ENCODE measurements around the gene RNF34. TPM values are rescaled to one million over a fixed set of nuclear protein-coding genes. Genes with fewer than 3 reads are reported as not detected.
A peak's percentile ranks its signal among the peaks of the same experiment; 100 is the strongest.

The RNF34 gene, protein sequence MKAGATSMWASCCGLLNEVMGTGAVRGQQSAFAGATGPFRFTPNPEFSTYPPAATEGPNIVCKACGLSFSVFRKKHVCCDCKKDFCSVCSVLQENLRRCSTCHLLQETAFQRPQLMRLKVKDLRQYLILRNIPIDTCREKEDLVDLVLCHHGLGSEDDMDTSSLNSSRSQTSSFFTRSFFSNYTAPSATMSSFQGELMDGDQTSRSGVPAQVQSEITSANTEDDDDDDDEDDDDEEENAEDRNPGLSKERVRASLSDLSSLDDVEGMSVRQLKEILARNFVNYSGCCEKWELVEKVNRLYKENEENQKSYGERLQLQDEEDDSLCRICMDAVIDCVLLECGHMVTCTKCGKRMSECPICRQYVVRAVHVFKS
- 10 to 100 TPM; 63.8 to 63.9 TPM for total RNA-seq
- 53.9 to 95.7 reads per million in 2 donors for total RNA-seq

DNA sequence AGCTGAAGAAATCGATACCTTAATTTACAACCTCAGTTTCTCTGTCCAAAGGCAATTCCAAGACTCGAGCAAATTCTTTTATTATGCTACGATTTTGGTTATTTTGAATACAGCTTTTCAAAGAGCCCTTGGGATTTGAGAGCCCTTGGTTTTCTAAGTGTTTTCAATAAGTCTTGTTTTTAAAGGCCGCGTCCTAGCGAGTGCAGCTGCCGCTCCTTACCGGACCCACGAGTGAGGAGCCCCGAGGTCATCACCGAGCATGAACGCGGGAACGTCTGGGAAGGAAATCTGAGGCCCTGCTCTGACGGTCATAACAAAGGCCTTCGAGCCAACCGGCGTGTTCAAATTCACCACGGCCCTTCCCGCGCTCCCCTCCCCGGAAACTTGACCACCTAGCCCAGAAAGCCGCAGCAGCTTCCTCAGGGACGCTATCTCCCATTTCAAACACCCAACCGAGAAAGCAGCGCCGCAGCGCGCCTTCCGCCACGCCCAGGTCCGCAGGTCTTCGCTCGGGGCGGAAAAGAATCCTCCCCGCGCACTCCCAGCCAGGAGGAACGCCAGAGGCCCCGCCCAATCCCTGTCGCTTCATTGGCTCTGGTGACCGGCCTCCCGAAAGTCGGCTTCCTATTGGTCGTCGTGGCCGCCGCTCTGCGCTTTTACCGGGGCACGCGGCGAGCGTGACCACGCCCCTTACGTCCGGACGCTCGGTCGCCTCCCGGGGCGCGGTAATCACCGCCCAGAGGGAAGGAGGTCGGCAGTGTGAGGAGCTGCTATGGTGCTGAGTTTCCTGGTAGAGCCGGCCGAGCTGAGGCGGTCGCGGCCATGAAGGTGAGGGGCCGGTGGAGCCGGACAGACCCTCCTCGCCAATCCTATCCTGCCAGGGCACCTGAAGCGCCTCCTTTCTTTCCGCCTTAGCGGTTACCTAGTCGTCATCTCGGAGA, at the start of gene RNF34:
TSS of gene RNF34 (plus strand) at position 728 of the 941 bp plus-strand sequence. CDS start at position 823, 95 bp downstream.
- peak within 1 kb of the TSS; percentile 96 for H3K4me3 Mint-ChIP-seq
- H3K27ac Mint-ChIP-seq = peak within 1 kb of the TSS; percentile 98
- ATAC-seq = peak; percentile 91
- no peaks in the 10 kb centered on the region for H3K36me3 Mint-ChIP-seq (ENCODE audit: low read depth)
- peak; percentile 94 to 97 (median 96) for DNase-seq
- H3K27me3 Mint-ChIP-seq = no peaks in the 10 kb centered on the region
- H3K4me1 Mint-ChIP-seq = peaks cover 29% of the 10 kb centered on the region
- no peaks in the 10 kb centered on the region for H3K9me3 ChIP-seq (ENCODE audit: control insufficient read depth, low read length, poor library complexity, severe bottlenecking)

DNA sequence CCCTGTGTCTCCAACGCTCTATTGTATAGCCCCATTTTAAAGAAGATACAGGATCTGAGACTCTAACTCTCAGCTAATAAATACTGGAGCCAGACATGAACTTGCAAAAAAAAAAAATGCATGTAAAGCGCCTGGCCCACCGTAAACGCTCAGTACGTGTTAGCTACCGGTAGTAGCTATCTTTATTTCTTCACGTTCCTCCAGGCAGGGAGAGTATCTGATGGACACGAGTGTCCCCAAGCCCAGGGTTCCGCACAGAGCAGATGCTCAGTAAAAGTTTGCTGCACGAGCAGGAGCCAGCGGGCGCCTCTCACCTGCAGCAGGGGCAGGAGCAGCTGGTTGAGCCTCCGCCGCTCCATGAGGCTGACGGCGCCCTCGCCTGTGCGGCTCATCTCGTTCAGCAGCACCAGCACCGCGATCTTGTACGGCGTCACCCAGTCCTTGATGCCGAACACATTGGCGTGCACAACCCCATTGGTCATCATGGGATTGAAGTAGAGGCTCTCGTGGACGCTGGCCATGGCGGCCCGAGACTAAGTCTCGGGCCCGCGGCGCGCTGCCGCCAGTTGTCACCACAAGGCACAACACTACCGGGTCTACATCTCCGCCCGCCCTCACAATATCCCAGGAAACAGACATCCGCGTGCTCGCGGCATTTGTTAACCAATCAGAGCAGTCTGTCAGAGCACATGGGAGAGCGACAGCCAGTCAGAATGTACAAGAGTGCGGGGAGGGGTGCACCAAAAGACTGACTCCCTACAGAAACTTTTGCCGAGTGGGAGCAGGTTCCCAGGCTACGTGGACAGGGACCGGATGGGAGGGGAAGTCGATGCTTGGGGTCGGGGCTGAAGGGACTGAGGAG, 47.9 kb upstream of the RNF34 start, which contains the start of gene ANAPC5:
TSS of gene ANAPC5 (minus strand) at position 592 of the 862 bp plus-strand sequence. CDS start at position 521, 71 bp downstream.
- DNase-seq = peak; percentile 71 to 82 (median 78)
- H3K36me3 Mint-ChIP-seq (ENCODE audit: low read depth) = peaks cover 2% of the 10 kb centered on the region
- H3K4me3 Mint-ChIP-seq = peak within 1 kb of the TSS; percentile 100
- no peaks in the 10 kb centered on the region for H3K9me3 ChIP-seq (ENCODE audit: control insufficient read depth, low read length, poor library complexity, severe bottlenecking)
- peak within 1 kb of the TSS; percentile 97 for H3K27ac Mint-ChIP-seq
- H3K4me1 Mint-ChIP-seq = peaks cover 29% of the 10 kb centered on the region
- peak; percentile 99 for ATAC-seq
- no peaks in the 10 kb centered on the region for H3K27me3 Mint-ChIP-seq

GRCh38 chr12:121352682-121353018, 47.3 kb upstream of the RNF34 start:
- Mint-ChIP-seq H3K27ac (peak overlapping the region; percentile 97), H3K4me1 (peaks cover 25% of the 10 kb centered on the region), H3K36me3 (ENCODE audit: low read depth) (peaks cover 2% of the 10 kb centered on the region), H3K27me3 (no peaks in the 10 kb centered on the region), H3K4me3 (peak overlapping the region; percentile 100)
- no peak for DNase-seq
- H3K9me3 ChIP-seq (ENCODE audit: control insufficient read depth, low read length, poor library complexity, severe bottlenecking) = no peaks in the 10 kb centered on the region
- peak; percentile 15 for ATAC-seq

GRCh38 chr12:121355818-121356217, 44.1 kb upstream of the RNF34 start:
- peaks cover 2% of the 10 kb centered on the region for H3K36me3 Mint-ChIP-seq (ENCODE audit: low read depth)
- H3K27me3 Mint-ChIP-seq = no peaks in the 10 kb centered on the region
- ATAC-seq = no peak
- H3K4me1 Mint-ChIP-seq = peaks cover 14% of the 10 kb centered on the region
- H3K9me3 ChIP-seq (ENCODE audit: control insufficient read depth, low read length, poor library complexity, severe bottlenecking) = no peaks in the 10 kb centered on the region
- no peak overlapping the region for H3K27ac Mint-ChIP-seq
- DNase-seq = no peak
- H3K4me3 Mint-ChIP-seq = no peak overlapping the region

DNA sequence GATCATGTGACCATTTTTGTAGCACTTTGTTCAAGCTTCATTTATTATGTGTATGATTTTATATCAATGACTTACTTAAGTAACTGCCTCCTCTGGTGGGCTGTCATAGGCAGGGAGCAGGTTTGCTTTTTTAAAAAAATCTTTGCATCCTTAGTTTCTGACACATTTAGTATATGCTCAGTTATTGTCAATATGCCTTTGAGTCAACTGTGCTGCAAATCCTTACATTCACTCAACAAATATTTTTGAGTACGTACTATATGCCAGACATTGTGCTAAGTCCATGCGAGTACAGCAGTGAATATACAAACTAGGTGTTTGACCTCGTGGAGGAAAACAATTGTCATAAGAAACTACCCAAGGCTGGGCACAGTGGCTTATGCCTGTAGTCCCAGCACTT, 43.3 kb upstream of the RNF34 start:
- no peak overlapping the region for H3K4me3 Mint-ChIP-seq

GRCh38 chr12:121357331-121357730, 42.6 kb upstream of the RNF34 start:
- Mint-ChIP-seq H3K27me3 (no peaks in the 10 kb centered on the region), H3K4me1 (peaks cover 9% of the 10 kb centered on the region), H3K4me3 (no peak overlapping the region), H3K36me3 (ENCODE audit: low read depth) (peaks cover 2% of the 10 kb centered on the region), H3K27ac (no peak overlapping the region)
- no peak for ATAC-seq
- H3K9me3 ChIP-seq (ENCODE audit: control insufficient read depth, low read length, poor library complexity, severe bottlenecking) = no peaks in the 10 kb centered on the region
- DNase-seq = no peak

More for the DNA sequence above, 43.3 kb upstream of the RNF34 start:
- H3K9me3 ChIP-seq (ENCODE audit: control insufficient read depth, low read length, poor library complexity, severe bottlenecking) = no peaks in the 10 kb centered on the region
- Mint-ChIP-seq H3K27me3 (no peaks in the 10 kb centered on the region), H3K27ac (peak overlapping the region; percentile 29), H3K4me1 (peaks cover 14% of the 10 kb centered on the region), H3K36me3 (ENCODE audit: low read depth) (peaks cover 2% of the 10 kb centered on the region)
- ATAC-seq (no peak), DNase-seq (no peak)

GRCh38 chr12:121358073-121358472, 41.8 kb upstream of the RNF34 start:
- no peaks in the 10 kb centered on the region for H3K9me3 ChIP-seq (ENCODE audit: control insufficient read depth, low read length, poor library complexity, severe bottlenecking)
- DNase-seq (no peak), ATAC-seq (no peak)
- Mint-ChIP-seq H3K4me3 (no peak overlapping the region), H3K4me1 (peaks cover 3% of the 10 kb centered on the region), H3K27me3 (no peaks in the 10 kb centered on the region), H3K27ac (no peak overlapping the region), H3K36me3 (ENCODE audit: low read depth) (no peaks in the 10 kb centered on the region)

DNA sequence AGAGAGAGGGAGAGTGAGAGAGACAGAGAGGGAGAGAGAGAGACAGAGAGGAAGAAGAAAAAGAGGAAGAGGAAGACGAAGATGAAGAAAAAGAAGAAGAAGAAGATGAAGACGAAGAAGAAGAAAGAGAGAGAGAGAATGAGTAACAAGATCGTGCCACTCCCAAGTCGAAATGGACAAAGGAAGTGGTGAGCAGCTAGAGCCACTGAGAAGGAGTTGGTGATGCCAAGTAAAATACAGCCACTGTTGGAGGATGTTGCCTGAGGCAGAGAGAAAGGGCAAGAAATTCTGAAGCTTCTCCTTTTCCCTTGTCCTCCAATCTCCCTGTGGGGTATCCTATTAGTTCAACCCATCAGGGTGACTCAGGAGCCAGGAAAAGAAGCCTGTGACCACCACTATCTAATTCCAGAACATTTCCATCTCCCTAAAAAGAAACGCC, 35.2 kb upstream of the RNF34 start:
- no peak for ATAC-seq
- H3K27ac Mint-ChIP-seq = no peak overlapping the region

DNA sequence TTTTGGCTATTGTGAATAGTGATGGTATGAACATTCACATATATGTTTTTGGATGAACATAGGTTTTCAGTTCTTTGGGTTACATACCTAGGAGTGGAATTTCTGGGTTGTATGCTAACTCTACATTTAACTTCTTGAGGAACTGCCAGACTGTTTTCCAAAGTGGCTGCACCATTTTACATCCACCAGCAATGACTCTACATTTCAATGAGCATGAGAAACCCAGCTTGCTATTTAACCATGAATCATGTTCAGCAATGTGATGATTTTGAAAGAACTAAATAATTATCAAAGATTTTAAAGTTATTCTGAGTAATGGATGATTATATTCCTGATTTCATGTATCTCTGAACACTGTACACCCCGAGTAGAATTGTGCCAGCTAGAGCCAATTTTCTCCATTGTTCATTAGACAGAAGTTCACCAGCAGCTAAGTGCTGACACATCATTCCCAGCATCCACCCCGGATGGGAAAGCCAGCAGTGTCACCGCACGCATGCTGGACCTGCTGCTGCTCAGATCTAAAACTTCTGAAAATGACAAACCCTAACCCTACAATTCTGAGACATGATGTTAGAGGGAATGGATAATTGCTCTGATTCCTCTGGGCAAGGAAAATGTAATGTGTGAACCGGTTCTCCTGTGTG, 34.4 kb upstream of the RNF34 start:
- peaks cover 7% of the 10 kb centered on the region for H3K36me3 Mint-ChIP-seq (ENCODE audit: low read depth)
- DNase-seq (no peak), ATAC-seq (no peak)
- no peak overlapping the region for H3K4me3 Mint-ChIP-seq
- peaks cover 28% of the 10 kb centered on the region for H3K27me3 Mint-ChIP-seq
- H3K4me1 Mint-ChIP-seq = peaks cover 9% of the 10 kb centered on the region
- H3K27ac Mint-ChIP-seq = peak overlapping the region; percentile 6
- H3K9me3 ChIP-seq (ENCODE audit: control insufficient read depth, low read length, poor library complexity, severe bottlenecking) = no peaks in the 10 kb centered on the region

More for the DNA sequence above, 35.2 kb upstream of the RNF34 start:
- Mint-ChIP-seq H3K4me1 (peaks cover 9% of the 10 kb centered on the region), H3K4me3 (no peak overlapping the region), H3K27me3 (peaks cover 28% of the 10 kb centered on the region), H3K36me3 (ENCODE audit: low read depth) (peaks cover 7% of the 10 kb centered on the region)
- DNase-seq = no peak
- H3K9me3 ChIP-seq (ENCODE audit: control insufficient read depth, low read length, poor library complexity, severe bottlenecking) = no peaks in the 10 kb centered on the region

DNA sequence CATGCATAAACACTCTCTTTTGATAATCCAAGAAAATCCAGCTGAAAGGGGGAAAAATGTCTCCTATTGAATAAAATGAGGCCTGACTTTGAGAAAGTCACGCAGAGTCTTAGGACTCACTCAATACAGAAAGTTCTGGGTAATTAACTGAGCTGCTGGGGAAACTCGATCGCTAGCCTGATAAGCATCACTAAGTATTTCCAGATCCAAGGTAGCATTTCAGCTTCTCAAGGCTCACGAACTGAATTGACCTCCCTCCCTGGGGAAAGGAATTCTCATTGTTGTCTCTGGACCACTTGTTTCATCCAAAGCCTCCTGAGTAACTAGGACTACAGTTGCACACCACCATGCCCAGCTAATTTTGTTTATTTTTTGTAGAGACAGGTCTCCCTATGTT, 33.9 kb upstream of the RNF34 start:
- Mint-ChIP-seq H3K27ac (peak overlapping the region; percentile 6), H3K4me1 (peaks cover 9% of the 10 kb centered on the region), H3K36me3 (ENCODE audit: low read depth) (peaks cover 7% of the 10 kb centered on the region), H3K4me3 (no peak overlapping the region), H3K27me3 (peaks cover 28% of the 10 kb centered on the region)
- H3K9me3 ChIP-seq (ENCODE audit: control insufficient read depth, low read length, poor library complexity, severe bottlenecking) = no peaks in the 10 kb centered on the region
- no peak for ATAC-seq
- no peak for DNase-seq

DNA sequence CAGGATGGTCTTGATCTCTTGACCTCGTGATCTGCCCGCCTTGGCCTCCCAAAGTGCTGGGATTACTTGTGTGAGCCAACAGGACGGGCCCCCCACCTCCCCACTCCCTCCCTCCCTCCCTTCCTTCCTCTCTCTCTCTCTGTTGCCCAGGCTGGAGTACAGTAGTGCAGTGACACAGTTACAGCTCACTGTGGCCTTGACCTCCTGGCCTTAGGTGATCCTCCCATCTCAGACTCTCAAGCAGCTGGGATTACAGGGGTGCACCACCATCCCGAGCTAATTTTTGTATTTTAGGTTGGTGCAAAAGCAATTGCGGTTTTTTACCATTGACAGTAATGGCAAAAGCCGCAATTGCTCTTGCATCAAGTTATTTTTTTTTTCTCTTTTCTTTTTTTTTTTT, 28.5 kb upstream of the RNF34 start:
- H3K27ac Mint-ChIP-seq = no peak overlapping the region
- no peak overlapping the region for H3K4me3 Mint-ChIP-seq
- no peaks in the 10 kb centered on the region for H3K9me3 ChIP-seq (ENCODE audit: control insufficient read depth, low read length, poor library complexity, severe bottlenecking)
- no peaks in the 10 kb centered on the region for H3K4me1 Mint-ChIP-seq
- no peaks in the 10 kb centered on the region for H3K27me3 Mint-ChIP-seq
- ATAC-seq (no peak), DNase-seq (no peak)
- H3K36me3 Mint-ChIP-seq (ENCODE audit: low read depth) = no peaks in the 10 kb centered on the region

DNA sequence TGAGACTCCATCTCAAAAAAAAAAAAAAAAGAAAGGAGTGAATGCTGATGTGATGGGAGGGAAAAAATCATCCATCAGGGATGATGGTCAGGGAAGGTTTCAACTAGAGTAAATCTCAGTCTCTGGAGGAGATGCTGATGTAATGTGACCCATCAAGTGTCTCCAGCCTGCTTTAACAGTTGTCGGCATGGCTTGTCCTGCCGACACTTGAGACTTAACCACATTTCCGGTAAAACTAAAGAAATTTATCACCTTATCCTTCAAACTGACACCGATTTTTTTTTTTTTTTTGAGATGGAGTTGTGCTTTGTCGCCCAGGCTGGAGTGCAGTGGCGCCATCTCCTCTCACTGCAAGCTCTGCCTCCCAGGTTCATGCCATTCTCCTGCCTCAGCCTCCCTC, 26.2 kb upstream of the RNF34 start:
- DNase-seq (no peak), ATAC-seq (no peak)
- H3K36me3 Mint-ChIP-seq (ENCODE audit: low read depth) = no peaks in the 10 kb centered on the region
- H3K4me3 Mint-ChIP-seq = no peak overlapping the region
- no peak overlapping the region for H3K27ac Mint-ChIP-seq
- H3K4me1 Mint-ChIP-seq = no peaks in the 10 kb centered on the region
- H3K9me3 ChIP-seq (ENCODE audit: control insufficient read depth, low read length, poor library complexity, severe bottlenecking) = no peaks in the 10 kb centered on the region
- H3K27me3 Mint-ChIP-seq = no peaks in the 10 kb centered on the region
